ENCODE measurements around the gene ZNF367.

Gene ZNF367

DNA sequence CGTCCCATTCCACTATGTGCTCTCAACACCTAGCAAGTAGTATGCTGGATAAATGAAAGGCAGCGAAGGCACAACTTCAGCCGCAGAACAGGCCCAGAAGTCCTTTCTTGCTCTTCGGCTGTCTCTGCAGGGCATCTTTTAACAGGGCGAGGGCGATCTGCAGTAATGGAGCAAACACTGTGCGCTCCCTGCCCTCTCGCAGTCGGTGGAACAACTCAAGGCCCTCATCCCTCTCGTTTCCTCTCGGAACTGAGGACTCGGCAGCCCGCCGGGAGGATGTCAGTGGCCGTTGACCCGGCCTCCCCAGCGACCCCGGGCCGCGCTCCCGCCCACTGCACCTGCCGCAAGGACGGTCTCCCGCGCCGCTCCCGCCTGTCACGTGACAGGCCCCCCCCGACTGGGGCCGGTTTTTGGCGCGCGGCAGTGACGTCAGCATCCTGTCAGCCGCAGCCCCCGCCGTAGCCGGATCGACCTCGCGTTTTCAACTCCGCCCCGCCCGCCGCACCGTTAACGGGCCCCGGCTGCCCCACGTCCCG lies 1.1 kb downstream of the ZNF367 start:
- TF ChIP-seq EZH2 (IDR thresholded peaks at IDR 0.05), result no peak
- TF ChIP-seq POLR2AphosphoS5 (IDR thresholded peaks at IDR 0.05; ENCODE audit: borderline replicate concordance, low read depth, low read length), result peak; percentile 74; the same call in 1 of the 2 replicates
- no peak for TF ChIP-seq FOXP2 (optimal IDR thresholded peaks at IDR 0.05; ENCODE audit: control extremely low read depth, extremely low read length, insufficient read depth)
- Histone ChIP-seq H3K9me3 (ENCODE audit: low read depth, low read length) (no peaks in the 10 kb centered on the region), H3K36me3 (ENCODE audit: insufficient read depth, low read length) (0 out of 2 replicates have a peak, but pooled peaks cover 3% of the 10 kb centered on the region), H3K27ac (no peak overlapping the region), H3K4me3 (peak overlapping the region; percentile 82), H3K9ac (ENCODE audit: insufficient read length) (peak overlapping the region; percentile 79)
- DNase-seq (ENCODE audit: low read depth, low spot score), result no peak

DNA sequence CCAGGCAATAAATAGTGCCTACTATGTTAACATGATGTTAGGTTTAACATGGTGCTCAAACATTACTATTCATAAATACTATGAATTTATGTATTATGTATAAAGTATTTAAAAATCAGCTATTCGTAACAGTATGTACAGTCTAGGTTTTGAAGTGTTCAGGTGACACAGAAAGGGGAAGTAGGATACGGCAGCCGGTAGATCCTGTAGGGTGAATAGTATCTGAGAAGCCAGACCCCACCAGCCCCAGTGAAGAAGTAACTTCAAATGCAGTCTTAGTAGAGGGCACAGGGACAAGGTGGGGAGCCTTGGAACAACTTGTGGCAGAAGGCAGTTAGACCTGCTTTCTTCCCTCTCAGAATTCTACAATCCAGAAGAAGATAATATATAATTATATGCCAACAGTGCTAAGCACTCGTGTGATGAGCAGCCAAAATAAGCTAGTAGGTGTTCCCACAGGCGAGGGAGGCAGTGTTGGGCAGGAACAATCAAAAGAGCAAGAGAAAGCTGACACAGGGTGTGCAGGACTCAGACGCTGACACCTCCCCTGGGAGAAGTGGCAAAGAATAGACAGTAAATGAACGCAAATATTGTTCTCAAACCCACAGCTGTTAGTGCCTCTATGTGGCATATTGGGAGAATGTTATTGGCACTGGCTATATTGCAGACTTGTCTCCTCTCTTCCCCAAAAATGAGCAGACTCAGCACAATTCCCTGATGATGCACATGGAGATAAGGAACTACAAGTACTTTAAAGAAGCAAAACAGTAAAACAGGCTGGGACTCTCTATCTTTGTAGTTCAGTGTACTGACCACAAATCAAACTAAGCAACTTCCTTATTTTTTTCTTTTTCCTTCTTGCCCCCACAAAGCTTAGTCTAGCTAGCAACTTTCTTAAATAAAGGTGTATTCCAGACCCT lies 4.6 kb downstream of the ZNF367 start:
- no peak for DNase-seq (ENCODE audit: low read depth, low spot score)
- no peaks in the 10 kb centered on the region for H3K9me3 ChIP-seq (ENCODE audit: low read depth, low read length)
- H3K27ac ChIP-seq, result peak overlapping the region; percentile 15; the same call in 1 of the 2 replicates
- H3K9ac ChIP-seq (ENCODE audit: insufficient read length), result no peak overlapping the region
- no peak overlapping the region for H3K4me3 ChIP-seq
- peaks cover 23% of the 10 kb centered on the region for H3K36me3 ChIP-seq (ENCODE audit: insufficient read depth, low read length)
- no peak for TF ChIP-seq POLR2AphosphoS5 (IDR thresholded peaks at IDR 0.05; ENCODE audit: borderline replicate concordance, low read depth, low read length)
- no peak for TF ChIP-seq EZH2 (IDR thresholded peaks at IDR 0.05)
- no peak for TF ChIP-seq FOXP2 (optimal IDR thresholded peaks at IDR 0.05; ENCODE audit: control extremely low read depth, extremely low read length, insufficient read depth)

DNA sequence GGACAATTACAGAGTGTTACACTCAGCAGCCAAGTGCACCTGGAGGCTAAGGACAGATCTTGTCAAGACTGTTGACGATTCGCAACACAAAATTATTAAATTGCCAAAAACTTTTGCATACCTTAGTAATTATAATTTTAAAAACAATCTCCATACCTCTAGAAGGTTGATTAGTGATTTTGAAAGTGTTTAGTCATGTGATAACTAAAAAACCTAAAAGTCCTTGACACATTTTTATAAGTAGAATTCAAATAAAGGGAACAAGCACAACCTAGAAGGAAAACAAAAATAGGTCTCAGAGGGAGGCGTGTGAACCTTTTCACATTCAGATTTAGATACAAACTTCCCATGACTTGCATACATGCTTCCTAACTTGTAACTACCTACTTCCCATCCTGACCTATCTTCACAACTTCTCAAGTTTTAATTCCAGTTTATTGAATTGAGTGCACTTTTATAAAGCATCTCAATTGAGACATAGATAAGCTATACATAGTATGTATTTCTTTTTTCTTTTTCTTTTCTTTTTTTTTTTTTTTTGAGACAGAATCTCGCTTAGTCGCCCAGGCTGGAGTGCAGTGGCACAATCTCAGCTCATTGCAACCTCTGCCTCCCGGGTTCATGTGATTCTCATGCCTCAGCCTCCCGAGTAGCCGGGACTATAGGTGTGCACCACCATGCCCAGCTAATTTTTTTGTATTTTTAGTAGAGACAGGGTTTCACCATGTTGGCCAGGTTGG lies 5.8 kb downstream of the ZNF367 start:
- Histone ChIP-seq H3K36me3 (ENCODE audit: insufficient read depth, low read length) (peaks cover 28% of the 10 kb centered on the region), H3K27ac (peak overlapping the region; percentile 15; the same call in 1 of the 2 replicates), H3K9ac (ENCODE audit: insufficient read length) (no peak overlapping the region), H3K4me3 (no peak overlapping the region), H3K9me3 (ENCODE audit: low read depth, low read length) (no peaks in the 10 kb centered on the region)
- TF ChIP-seq POLR2AphosphoS5 (IDR thresholded peaks at IDR 0.05; ENCODE audit: borderline replicate concordance, low read depth, low read length) (no peak), EZH2 (IDR thresholded peaks at IDR 0.05) (no peak), FOXP2 (optimal IDR thresholded peaks at IDR 0.05; ENCODE audit: control extremely low read depth, extremely low read length, insufficient read depth) (no peak)
- DNase-seq (ENCODE audit: low read depth, low spot score), result no peak

DNA sequence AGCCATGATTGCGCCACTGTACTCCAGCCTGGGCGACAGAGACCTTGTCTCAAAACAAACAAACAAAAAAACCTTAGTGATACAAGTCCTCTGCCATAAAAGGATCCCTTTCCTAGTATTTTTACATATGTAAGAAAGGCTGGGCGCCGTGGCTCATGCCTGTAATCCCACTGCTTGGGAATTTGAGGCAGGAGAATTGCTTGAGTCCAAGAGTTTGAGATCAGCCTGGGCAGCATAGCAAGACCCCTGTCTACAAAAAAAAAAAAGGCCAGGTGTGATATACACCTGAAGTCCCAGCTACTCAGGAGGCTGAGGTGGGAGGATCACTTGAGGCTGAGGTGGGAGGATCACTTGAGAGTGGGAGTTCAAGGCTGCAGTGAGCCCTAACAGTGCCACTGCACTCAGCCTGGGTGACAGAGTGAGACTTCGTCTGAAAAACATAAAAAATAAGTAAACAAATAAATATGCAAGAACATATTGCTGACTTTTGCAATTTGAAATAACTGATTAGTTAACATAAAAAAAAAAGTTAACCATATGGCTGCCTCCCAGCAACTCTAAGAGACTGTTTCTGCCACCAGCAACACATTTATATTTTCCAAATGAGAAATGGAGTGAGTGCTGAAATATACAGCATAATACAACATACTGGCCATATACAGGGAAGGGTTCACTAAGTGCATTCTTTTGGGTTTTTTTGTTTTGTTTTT lies 6.9 kb downstream of the ZNF367 start:
- Histone ChIP-seq H3K36me3 (ENCODE audit: insufficient read depth, low read length) (peaks cover 25% of the 10 kb centered on the region), H3K4me3 (no peak overlapping the region), H3K27ac (no peak overlapping the region), H3K9me3 (ENCODE audit: low read depth, low read length) (no peaks in the 10 kb centered on the region), H3K9ac (ENCODE audit: insufficient read length) (no peak overlapping the region)
- no peak for TF ChIP-seq POLR2AphosphoS5 (IDR thresholded peaks at IDR 0.05; ENCODE audit: borderline replicate concordance, low read depth, low read length)
- TF ChIP-seq FOXP2 (optimal IDR thresholded peaks at IDR 0.05; ENCODE audit: control extremely low read depth, extremely low read length, insufficient read depth), result no peak
- no peak for TF ChIP-seq EZH2 (IDR thresholded peaks at IDR 0.05)
- DNase-seq (ENCODE audit: low read depth, low spot score), result no peak

DNA sequence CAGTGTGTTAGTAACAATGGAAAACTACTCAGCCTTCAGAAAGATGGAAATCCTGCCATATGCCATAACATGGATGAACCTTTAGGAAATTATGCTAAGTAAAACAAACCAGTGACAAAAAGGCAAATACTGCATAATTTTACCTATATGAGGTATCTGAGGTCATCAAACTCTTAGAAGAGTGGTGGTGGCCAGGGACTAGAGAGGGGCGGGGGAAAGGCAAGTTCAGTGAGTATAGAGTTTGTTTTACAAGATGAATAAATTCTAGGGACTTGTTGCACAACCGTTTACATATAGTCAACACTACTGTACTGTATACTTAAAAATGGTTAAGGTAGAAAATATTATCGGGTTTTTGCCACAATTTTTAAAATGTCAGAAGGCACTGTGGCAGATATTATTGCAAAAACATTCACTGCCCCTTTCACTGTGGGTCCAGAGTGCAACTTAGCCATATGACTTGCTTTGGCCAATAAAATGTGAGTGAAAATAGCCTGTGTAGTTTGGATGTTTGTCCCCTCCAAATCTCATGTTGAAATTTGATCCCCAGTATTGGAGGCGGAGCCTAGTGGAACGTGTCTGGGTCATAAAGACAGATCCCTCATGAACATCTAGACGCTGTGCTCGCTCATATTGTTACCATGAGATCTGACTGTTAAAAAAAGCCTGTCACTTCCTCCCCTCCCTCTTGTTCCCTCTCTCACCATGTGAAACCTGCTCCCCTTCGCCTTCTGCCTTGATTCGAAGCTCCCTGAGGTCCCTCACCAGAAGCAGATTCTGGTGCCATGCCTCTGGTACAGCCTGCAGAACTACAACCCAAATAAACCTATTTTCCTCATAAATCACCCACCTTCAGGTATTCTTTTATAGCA lies 9.5 kb downstream of the ZNF367 start:
- Histone ChIP-seq H3K9me3 (ENCODE audit: low read depth, low read length) (no peaks in the 10 kb centered on the region), H3K9ac (ENCODE audit: insufficient read length) (no peak overlapping the region), H3K36me3 (ENCODE audit: insufficient read depth, low read length) (peaks cover 29% of the 10 kb centered on the region), H3K27ac (no peak overlapping the region), H3K4me3 (no peak overlapping the region)
- DNase-seq (ENCODE audit: low read depth, low spot score), result no peak
- TF ChIP-seq EZH2 (IDR thresholded peaks at IDR 0.05) (no peak), POLR2AphosphoS5 (IDR thresholded peaks at IDR 0.05; ENCODE audit: borderline replicate concordance, low read depth, low read length) (no peak), FOXP2 (optimal IDR thresholded peaks at IDR 0.05; ENCODE audit: control extremely low read depth, extremely low read length, insufficient read depth) (no peak)

DNA sequence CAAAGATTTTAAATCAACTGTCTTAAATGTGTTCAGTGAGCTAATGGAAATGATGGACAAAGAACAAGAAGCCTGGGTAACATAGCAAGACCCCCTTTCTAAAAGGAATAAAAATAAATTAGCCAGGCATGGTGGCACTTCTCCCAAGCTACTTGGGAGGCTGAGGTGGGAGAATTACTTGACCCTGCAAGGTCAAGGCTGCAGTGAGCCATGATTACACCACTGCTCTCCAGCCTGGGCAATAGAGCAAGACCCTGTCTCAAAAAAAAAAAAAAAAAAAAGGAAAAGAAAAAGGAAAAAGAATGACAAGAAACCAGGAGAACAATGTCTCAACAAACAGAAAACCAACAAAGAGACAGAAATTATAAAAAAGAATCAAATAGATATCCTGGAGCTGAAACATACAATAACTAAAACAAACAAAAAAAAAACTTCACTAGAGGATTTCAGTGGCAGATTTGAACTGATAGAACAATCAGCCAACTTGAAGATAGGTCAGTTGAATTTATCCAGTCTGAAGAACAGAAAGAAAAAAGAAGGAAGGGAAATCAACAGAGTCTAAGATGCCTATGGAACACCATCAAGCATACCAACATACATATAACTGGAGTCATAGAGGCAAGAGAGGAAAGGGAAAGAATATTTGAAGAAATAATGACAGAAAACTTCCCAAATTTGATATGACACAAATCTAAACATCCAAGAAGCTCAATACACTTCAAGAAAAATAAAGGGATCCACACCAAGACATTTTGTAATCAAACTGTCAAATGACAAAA lies 17.8 kb downstream of the ZNF367 start:
- Histone ChIP-seq H3K4me3 (no peak overlapping the region), H3K9me3 (ENCODE audit: low read depth, low read length) (no peaks in the 10 kb centered on the region), H3K36me3 (ENCODE audit: insufficient read depth, low read length) (peaks cover 17% of the 10 kb centered on the region), H3K9ac (ENCODE audit: insufficient read length) (no peak overlapping the region), H3K27ac (no peak overlapping the region)
- no peak for DNase-seq (ENCODE audit: low read depth, low spot score)
- TF ChIP-seq FOXP2 (optimal IDR thresholded peaks at IDR 0.05; ENCODE audit: control extremely low read depth, extremely low read length, insufficient read depth), result no peak
- TF ChIP-seq POLR2AphosphoS5 (IDR thresholded peaks at IDR 0.05; ENCODE audit: borderline replicate concordance, low read depth, low read length), result no peak
- TF ChIP-seq EZH2 (IDR thresholded peaks at IDR 0.05), result no peak

DNA sequence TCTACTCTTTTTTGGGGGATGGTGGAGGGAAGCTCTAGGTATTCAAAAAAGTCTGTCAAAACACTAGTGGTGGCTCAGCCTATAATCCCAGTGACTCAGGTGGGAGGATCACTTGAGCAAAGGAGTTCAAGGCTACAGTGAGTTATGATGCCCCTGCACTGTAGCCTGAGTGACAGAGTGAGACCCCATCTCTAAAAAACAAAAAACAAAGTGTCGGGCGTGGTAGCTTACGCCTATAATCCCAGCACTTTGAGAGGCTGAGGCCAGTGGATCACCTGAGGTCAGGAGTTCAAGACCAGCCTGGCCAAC lies 18.9 kb downstream of the ZNF367 start:
- Histone ChIP-seq H3K4me3 (no peak overlapping the region), H3K36me3 (ENCODE audit: insufficient read depth, low read length) (peaks cover 17% of the 10 kb centered on the region), H3K27ac (0 out of 2 replicates have a peak overlapping the region, but pooled peaks have one; percentile 62), H3K9ac (ENCODE audit: insufficient read length) (no peak overlapping the region), H3K9me3 (ENCODE audit: low read depth, low read length) (no peaks in the 10 kb centered on the region)
- TF ChIP-seq FOXP2 (optimal IDR thresholded peaks at IDR 0.05; ENCODE audit: control extremely low read depth, extremely low read length, insufficient read depth) (no peak), EZH2 (IDR thresholded peaks at IDR 0.05) (no peak), POLR2AphosphoS5 (IDR thresholded peaks at IDR 0.05; ENCODE audit: borderline replicate concordance, low read depth, low read length) (no peak)
- no peak for DNase-seq (ENCODE audit: low read depth, low spot score)
